ENCODE data around the gene ZNF528.

The ZNF528 gene
- total RNA-seq, result 5.7 to 28.4 (median 26.9) reads per million in 4 donors

DNA sequence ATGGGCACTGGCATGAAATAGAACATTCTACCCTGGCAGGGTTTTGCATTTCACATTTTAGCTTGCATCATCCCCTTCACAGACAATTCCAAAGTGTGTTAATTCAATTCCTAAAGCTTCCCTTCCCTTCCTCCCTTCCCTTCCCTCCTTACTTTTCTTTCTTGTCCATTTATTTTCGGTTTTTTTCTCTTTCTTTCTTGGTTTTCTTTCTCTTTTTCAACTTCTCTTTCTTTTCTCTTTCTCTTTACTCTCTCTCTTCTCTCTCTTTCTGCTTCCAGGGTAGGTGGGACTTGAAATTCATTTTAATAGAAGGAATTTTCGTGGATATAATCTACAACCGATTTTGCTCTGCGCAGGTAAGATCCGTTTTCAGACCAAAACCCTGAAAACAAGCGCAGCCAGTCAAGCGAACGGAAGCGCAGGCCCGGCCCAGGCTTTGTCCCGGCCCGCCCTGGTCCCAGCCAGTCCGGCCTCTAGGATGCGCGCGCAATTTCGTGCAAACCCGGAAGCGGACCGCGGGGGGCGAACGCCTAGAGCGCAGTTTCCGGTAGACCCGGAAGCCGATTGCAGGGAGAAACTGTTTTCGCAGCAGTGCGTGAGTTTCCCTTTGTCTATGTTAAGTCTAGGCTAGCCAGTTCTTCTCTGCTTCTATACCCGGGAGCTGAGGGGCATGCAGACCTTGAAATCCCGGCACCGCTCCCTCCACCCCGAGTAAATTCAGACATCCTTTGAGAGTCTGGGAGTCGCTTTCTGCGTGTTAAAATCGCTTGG, at the start of gene ZNF528:
Gene ZNF528 (plus strand): TSS at position 540 of the 771 bp plus-strand sequence. CDS start 4,165 bp downstream, outside the sequence.
- peak; percentile 85 to 91 (median 89) for DNase-seq

DNA sequence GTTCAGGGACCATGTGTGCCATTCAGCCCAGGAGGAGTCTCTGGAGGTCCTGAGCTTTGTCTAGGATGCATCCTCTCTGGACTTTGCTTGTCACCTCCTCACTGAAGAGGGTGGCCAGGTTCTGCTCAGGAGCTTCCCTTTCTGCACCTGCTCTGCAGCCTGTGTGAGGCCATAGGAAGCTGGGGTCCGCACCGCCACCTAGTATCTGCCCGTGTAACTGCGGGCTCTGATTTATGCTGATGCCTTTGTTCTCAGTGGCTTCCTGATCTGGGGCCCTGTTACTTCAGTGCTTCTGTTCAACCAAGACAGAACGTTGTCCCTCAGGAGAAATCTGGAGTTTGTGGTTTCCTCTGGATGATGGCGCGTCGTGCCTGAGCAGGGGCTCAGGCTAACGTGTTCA, 46.1 kb upstream of the ZNF528 start:
- DNase-seq, result no peak

DNA sequence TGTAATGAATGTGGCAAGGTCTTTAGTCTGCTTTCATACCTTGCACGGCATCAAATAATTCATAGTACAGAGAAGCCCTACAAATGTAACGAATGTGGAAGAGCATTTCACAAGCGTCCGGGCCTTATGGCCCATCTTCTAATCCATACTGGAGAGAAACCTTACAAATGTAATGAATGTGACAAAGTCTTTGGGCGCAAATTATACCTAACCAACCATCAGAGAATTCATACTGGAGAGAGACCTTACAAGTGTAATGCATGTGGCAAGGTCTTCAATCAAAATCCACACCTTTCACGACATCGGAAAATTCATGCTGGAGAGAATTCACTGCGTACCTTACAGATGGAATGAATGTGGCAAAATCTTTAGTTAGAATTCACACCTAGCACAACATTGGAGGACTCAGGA, 31.2 kb upstream of the ZNF528 start:
- DNase-seq, result no peak

DNA sequence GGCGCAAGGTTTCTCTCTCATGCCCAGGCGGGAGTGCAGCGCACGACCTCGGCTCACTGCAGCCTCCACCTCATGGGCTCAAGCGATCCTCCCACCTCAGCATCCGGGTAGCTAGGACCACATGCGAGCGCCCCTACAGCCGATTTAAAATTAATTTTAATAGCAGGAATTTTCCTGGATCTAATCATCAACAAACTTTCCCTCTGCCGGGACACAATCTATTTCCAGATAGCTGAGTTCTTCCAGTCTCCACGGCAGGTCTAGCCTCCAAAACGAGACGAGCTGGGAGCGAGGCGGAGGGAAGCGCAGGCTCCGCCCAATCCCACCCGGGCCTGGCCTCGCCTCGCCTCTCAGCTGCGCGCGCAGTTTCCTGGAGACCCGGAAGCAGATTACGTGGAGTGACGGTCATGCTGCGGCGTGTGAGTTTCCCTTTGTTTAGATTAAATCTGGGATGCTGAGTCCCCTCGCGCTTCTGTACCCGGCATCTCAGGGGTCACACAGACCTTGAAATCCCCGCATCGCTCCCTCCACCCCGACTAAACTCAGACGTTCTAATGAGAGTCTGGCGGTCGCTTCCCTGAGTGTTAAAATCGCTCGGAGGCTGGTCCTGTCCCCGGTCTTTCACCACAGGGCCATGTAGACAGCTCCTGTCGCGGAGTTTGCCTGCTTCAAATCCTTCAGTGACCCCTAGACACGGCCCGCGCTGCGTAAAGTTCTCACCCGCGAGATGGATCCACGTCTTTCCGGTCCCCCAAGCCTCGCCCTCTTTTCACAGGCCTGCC, 27.9 kb upstream of the ZNF528 start, which contains the start of gene ZNF880:
Gene ZNF880 (plus strand): TSS at position 365 of the 782 bp plus-strand sequence. CDS start 43 bp downstream, at position 408.
- DNase-seq, result peak; percentile 82 to 89 (median 86)

DNA sequence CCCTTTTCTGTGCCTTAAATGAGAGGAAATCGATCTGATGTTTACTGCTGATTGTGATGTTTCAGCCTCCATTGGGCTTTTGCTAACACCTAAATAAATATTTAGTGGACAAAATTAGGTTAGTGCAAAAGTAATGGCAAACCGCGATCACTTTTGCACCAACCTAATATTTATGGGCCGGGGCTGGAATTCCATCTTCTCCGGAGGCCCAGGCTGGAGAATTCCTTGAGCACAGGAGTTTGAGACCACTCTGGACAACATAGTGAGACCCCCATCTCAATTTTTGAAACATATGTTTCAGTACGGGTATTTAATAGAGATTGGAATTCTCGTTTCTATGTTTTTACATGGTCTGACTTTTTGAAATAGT, 27.3 kb upstream of the ZNF528 start:
- no peak for DNase-seq

DNA sequence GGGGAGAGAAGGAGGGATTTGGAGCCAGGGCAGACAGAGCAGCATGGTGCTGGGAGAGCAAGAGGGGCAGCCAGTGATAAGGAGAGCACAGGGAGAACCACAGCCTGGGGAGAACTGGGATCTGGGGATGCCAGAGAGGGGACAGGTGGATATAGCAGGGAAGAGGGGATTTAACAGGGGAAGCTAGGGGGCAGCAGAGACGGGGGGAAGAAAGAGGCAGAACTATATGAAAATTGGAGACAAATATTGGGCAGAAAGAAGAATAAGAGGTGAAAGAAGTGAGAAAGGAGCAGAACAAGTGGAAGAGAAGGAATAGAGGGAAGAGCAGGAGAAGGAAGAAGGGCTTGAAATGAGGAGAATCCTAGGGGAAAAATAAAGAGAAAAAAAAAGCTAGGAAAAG, 6.5 kb upstream of the ZNF528 start:
- DNase-seq, result no peak

DNA sequence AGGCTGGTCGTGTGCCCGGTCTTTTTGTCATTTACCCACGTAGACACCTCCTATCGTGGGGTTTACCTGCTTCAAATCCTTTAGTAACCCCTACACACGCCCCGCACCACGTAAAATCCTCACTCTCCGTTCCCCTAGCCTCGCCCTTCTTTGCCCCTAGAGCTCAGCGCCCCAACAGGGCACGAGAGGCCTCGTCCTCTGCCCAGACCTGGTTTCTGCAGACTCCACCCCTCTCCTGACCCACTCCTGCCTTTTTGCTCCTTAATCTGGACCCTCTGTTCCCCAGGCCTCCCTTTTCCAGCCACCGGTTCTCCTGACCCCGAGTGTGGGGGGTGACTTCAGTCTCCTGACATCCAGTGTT, 412 bp downstream of the ZNF528 start:
- peak in 1 of 5 donors; percentile 0 for DNase-seq

DNA sequence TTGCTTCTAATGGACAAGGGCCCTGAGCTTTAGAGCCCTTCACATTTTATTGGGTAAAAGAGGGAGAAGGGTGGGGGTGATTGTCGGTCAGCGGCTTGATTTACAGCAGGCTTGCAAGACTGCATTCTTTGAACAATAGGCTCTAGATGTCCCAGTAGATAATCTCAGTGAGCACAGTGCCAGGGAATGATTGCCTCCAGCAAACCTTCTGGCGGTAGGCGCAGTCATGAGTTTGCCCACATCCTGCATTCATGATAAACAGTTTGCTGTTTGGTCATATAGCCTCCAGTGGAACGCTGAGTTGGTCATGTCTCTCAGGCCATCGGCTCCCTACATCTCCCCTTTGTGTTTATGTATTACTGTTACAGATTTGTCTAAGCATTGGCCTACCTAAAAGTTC, 12.6 kb downstream of the ZNF528 start:
- no peak for DNase-seq

DNA sequence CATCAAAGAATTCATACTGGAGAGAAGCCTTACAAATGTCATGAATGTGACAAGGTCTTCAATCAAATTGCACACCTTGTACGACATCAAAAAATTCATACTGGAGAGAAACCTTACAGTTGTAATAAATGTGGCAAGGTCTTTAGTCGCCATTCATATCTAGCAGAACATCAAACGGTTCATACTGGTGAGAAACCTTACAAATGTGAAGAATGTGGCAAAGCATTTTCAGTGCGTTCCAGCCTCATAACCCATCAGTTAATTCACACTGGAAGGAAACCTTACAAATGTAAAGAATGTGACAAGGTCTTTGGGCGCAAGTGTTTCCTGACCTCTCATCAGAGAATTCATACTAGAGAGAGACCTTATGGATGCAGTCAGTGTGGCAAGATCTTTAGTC, 18.1 kb downstream of the ZNF528 start:
- DNase-seq, result no peak

DNA sequence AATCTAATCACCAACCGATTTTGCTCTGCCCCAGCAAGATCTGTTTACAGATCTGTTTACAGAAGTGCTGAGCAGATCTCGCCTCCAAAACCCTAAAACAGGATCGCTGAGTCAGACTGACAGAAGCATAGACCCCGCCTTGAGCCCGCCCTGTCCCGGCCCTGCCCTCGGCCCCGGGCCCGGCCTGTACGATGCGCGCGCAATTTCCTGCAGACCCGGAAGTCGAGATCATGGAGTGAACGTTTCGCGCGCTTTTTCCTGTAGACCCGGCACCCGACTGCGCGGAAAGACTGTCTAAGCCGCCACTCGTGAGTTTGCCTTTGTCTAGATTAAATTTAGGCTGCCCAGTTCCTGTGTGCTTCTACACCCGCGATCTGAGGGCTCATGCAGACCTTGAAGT, 31.3 kb downstream of the ZNF528 start, which contains the start of gene ZNF534:
Gene ZNF534 (plus strand): TSS at position 212 of the 400 bp plus-strand sequence. CDS start 2,327 bp downstream, outside the sequence.
- DNase-seq, result no peak

DNA sequence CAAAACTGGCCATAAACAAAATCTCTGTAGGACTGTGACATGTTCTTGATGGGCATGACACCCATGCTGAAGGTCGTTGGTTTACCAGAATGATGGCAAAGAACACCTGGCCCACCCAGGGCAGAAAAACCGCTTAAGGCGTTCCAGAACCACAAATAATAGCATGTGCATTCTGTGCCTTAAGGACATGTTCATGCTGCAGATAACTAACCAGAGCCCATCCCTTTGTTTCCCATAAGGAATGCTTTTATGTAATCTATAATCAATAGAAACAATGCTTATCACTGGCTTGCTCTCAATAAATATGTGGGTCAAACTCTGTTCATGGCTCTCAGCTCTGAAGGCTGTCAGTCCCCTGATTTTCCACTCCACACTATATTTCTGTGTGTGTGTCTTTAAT, 44.5 kb downstream of the ZNF528 start:
- no peak for DNase-seq

DNA sequence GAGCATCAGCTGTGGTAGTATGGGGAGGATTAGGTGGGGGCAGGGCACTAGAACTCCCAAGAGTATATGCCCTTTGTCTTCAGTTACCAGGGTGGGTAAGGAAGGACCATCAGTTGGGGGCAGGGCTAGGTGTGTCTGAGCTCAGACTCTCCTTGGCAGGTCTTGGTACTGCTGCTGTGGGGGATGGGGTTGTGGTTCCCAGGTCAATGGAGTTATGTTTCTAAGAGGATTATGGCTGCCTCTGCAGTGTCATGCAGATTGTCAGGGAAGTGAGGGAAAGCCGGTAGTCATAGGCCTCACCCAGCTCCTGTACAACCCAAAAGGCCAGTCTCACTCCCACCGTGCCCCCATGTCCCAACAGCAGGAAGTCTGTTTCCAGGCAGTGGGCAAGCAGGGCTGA, 46.9 kb downstream of the ZNF528 start:
- no peak for DNase-seq

DNA sequence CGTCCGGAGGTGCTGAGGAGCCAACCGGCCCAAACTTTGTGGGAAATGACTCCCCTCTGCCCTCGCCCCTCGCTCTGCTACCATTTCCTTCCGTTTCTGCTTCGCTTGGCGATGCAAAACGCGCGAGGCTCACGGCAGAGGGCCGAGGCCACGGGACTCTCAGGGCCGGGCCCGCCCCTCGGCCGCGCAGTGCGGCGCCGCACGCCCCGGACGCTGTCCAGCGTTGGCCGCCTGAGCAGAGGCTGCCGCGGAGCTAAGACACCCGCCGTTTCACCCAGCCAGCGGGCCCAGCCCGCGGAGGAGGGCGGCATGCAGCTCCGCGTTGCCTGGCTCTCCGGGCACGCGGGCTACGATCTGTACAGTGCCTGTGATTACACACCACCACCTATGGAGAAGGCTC, 53.6 kb downstream of the ZNF528 start:
- no peak for DNase-seq

DNA sequence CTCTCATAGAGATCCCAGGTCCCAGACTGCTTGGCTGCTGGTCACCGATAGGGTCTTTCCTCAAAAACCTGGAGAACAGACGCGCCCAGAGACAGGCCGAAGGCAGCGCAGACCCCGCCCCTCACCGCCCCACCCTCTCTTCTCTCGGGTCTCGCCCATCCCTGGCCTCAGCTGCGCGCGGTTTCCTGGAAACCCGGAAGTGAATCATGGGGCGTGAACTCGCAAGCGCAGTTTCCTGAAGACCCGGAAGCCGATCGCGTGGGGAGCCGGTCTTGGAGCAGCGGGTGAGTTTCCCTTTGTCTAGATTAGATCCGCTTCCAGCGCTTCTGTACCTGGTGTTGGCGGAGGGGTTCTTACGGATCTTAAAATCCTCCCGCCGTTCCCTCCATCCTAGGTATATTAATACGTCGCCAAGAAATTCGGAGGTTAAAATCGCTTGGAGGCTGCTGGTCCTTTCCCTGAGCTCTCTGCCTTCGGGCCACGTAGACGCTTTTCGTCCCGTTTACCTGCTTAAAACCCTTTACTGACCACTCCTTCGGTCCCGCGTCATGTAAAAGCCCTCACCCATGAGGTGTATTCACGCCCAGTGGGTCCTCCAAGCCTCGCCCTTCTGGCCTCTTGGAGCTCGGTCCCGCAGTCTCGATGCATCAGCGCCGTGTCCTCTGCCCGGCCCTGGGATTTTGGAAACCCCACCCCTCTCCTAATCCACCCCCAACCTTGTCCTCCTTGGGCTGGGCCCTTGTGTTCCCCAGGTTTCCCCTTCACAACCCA, 55.9 kb downstream of the ZNF528 start, which contains the start of gene ZNF578:
Gene ZNF578 (plus strand): TSS at position 230 of the 771 bp plus-strand sequence. CDS start 48,293 bp downstream, outside the sequence.
- DNase-seq, result peak; percentile 42 to 61 (median 49)

DNA sequence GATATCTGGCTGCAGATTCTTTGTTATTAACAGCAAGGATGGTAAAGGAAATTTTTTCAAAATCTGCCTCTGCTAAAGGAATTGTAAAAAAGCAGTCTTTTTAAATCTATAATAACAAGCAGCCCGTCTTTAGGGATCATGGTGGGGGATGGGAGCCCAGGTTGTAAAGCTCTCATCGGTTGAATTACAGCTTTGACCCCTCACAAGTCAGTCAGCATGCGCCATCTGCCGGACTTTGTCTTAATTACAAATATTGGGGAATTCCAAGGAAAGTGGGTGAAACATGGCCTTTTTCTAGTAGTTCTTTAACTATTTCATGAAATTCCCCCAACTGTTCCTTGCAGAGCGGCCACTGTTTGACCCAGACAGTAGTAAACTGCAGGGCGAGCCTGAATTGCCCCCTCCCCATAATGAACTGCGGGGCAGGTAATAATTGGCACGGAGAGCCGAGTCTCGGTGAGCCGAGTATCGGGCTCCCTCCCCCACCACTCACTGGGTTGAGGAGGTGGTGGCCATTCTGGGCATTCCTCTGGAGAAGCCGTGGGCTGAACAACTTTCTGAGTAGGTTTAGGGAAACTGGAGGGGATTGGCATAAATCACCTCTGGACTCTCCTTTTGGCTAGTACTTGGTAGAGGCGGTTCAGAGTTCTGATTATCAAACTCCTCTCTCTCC, 67.3 kb downstream of the ZNF528 start:
- no peak for DNase-seq

Measured in T-helper 1 cell (primary cell).